Activated naive CD8-positive, alpha-beta T cell treated with anti-CD3 and anti-CD28 coated beads, Interleukin-2, amount 50 U/mL, for 24 hours (primary cell): Measurements from ENCODE around the gene PER1.
A peak's percentile ranks its signal among the peaks of the same experiment; 100 is the strongest.

Experiments
- ATAC-seq: fragments of 150-1000 bp; cut with Tn5 transposase; one replicate; pipeline ENCODE4 v1.10.0; 2021
- DNase-seq: peaks from one replicate; pipeline ENCODE4 v3.0.0; 2021
- H3K27ac Mint-ChIP-seq: one replicate; pipeline ENCODE4 v1.8.0; 2021; ENCODE audit warnings: mild to moderate bottlenecking, mixed read lengths
- H3K27me3 Mint-ChIP-seq: one replicate; pipeline ENCODE4 v1.8.0; 2021; ENCODE audit warnings: mixed read lengths
- H3K36me3 Mint-ChIP-seq: one replicate; pipeline ENCODE4 v1.8.0; 2021; ENCODE audit warnings: low read depth, mixed read lengths
- H3K4me1 Mint-ChIP-seq: one replicate; pipeline ENCODE4 v1.8.0; 2021; ENCODE audit warnings: mixed read lengths
- H3K4me3 Mint-ChIP-seq: one replicate; pipeline ENCODE4 v1.8.0; 2021; ENCODE audit warnings: mild to moderate bottlenecking, moderate library complexity, mixed read lengths
- H3K9me3 Mint-ChIP-seq: one replicate; pipeline ENCODE4 v1.8.0; 2021; ENCODE audit warnings: mixed read lengths

Gene PER1

DNA sequence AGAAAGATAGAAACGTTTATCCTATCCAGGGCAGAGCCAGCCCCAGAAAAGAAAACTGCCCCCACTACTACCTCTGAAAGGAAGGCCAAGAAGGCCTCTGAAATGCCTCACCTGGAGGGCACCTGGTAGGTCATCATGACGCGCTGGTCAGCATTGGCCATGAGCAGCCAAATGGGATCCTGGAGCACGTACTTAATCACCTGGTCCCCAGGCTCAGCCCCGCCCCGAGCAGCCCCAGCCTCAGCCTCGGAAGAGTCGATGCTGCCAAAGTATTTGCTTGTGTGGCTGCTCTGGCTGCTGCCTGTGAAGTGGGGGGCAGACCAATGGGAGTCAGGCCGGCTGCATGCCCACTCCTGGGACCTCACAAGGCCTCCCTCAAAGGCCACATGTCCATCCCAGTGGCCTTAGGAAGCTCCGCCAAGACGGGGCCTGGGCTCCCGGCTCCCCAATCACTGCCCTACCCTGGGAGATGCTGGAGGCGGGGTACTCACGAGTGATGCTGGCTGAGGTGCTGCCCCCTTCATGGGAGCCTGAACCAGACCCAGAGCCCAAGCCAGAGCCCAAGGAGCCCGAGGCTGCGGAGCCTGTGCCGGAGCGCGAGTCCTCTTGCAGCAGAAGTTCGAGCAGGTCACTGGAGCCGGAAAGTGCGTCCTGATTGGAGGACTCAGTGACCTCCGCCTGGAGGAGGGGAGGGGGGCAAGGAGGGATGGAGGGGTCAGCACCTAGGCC is 9.9 kb downstream of the PER1 start:
- ATAC-seq (no peak), DNase-seq (no peak)
- H3K36me3 Mint-ChIP-seq, result peaks cover 30% of the 10 kb centered on the region
- H3K4me3 Mint-ChIP-seq, result no peak overlapping the region
- no peak overlapping the region for H3K27ac Mint-ChIP-seq
- peaks cover 2% of the 10 kb centered on the region for H3K27me3 Mint-ChIP-seq
- H3K9me3 Mint-ChIP-seq, result no peaks in the 10 kb centered on the region
- no peaks in the 10 kb centered on the region for H3K4me1 Mint-ChIP-seq

DNA sequence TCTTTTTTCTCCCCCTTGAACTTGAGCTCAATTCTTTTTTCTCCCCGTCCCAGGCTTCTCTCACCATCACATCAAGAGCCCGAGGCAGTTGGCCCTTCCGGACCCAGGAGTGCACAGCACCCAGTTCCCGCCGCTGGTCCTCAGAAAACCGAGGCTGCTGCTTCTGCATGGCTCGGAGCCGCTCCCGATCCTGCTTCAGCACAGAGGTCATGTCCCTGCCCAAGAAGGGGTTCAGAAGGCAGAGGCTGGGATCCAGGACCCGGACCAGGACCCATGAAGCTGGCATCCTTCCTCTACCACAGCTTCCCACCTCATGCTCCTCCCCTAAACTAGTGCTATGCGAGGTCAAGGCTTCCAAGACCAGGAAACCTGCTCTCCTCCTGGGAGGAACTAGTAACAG is 10.5 kb downstream of the PER1 start:
- Mint-ChIP-seq H3K36me3 (peaks cover 30% of the 10 kb centered on the region), H3K4me1 (peaks cover 1% of the 10 kb centered on the region), H3K4me3 (no peak overlapping the region), H3K27ac (no peak overlapping the region), H3K27me3 (peaks cover 3% of the 10 kb centered on the region), H3K9me3 (no peaks in the 10 kb centered on the region)
- no peak for ATAC-seq
- DNase-seq, result no peak

DNA sequence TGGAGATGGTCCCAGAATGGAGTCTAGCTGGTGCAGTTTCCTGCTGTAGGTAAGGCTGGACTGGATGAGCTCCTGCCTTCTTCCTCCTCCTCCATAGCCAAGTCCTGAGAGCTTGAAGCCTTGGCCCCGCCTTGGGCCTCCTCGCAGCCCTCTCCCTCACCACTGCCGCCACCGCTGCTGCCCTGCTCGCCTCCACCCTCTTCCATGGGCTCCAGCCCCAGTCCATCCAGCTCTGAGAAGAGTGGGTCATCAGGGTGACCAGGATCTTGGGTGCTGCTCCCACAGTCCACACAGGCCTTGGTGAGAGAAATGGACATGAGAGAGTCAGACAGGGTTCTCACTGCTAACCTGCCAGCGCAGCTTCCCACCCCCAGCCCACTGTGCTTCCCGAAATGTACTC is 11.2 kb downstream of the PER1 start:
- Mint-ChIP-seq H3K4me3 (no peak overlapping the region), H3K36me3 (peaks cover 23% of the 10 kb centered on the region), H3K27ac (no peak overlapping the region), H3K27me3 (peaks cover 5% of the 10 kb centered on the region), H3K4me1 (peaks cover 2% of the 10 kb centered on the region), H3K9me3 (no peaks in the 10 kb centered on the region)
- DNase-seq (no peak), ATAC-seq (no peak)

DNA sequence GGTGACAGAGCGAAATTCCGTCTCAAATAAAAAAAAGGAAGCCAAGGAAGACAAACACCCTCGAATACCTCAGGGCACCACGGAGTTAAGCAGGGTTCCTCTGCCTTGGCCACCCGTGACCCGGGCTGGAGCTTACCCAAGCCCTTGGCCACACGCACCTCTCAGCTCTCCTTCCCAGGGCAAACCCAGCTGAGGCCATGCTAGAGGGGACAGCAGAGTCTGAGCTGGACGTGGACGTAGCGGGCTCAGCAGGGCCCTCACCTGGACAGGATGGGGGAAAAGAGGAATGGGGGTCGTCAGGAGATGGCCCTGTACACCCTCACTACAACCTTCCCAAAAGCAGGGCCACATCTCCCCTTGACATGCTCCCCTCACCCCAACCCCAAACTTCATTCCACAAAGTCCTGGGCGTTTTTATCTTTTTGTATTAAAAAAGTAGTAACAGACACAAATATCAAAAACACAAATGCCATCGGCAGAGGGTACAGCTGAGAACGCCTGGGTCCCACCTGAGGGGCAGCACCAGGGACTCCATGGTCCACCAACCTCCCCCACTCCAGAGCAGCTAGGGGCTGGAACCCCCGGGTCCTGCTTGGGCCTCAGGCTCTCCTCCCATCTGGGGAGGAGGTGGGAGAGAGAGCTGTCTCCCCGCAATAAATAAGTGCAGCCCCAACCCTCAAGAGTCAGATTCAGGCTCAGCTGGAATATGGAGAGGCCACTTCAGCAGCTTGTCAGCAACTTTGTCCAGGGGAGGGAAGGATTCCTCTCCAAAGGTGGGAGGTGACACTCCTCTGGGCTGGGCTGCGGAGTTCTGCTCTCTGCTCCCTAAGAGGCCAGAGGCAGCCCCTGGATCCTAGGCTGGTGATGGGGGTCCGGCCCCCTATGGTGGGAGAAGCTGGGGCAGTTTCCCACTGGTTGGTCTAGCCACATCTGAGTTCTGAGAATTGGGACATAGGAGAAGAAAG is 11.9 kb downstream of the PER1 start:
- Mint-ChIP-seq H3K27ac (no peak overlapping the region), H3K4me1 (peaks cover 2% of the 10 kb centered on the region), H3K36me3 (peaks cover 21% of the 10 kb centered on the region), H3K4me3 (no peak overlapping the region), H3K9me3 (no peaks in the 10 kb centered on the region), H3K27me3 (peaks cover 5% of the 10 kb centered on the region)
- DNase-seq, result no peak
- no peak for ATAC-seq

DNA sequence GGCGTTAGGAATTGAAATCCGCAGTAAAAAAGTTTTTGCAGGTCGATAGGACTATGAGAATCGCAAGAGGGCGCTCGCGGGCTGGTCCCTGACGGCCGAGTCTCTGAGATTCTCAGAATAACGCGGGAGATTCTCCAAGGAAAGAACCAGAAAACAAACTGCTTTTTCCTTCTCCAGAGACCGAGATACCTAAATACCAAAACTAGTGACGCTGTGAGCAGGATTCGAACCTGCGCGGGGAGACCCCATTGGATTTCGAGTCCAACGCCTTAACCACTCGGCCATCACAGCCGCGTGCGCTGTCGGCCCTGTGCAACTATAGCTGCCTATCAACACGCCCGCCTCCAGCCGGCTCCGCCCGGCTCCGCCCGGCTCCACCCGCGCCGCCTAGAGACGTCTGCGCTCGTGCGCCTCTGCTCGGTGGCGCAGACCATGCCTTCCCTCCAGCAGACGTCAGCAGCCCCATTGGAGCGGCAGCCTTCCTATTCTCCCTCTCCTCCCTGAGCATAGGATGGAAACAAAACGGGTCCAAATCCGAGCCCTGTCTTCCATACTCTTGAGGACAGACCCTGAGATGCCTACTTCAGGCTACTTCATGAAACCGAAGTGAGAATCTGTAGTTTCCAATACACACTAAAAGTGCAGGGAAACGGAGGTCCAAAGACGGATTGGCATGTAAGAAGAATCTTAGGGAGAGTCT is 13.4 kb downstream of the PER1 start:
- peaks cover 4% of the 10 kb centered on the region for H3K4me1 Mint-ChIP-seq
- peaks cover 6% of the 10 kb centered on the region for H3K27me3 Mint-ChIP-seq
- H3K9me3 Mint-ChIP-seq, result no peaks in the 10 kb centered on the region
- ATAC-seq (peak; percentile 95), DNase-seq (peak; percentile 98)
- H3K36me3 Mint-ChIP-seq, result peaks cover 16% of the 10 kb centered on the region
- H3K4me3 Mint-ChIP-seq, result no peak overlapping the region
- no peak overlapping the region for H3K27ac Mint-ChIP-seq

DNA sequence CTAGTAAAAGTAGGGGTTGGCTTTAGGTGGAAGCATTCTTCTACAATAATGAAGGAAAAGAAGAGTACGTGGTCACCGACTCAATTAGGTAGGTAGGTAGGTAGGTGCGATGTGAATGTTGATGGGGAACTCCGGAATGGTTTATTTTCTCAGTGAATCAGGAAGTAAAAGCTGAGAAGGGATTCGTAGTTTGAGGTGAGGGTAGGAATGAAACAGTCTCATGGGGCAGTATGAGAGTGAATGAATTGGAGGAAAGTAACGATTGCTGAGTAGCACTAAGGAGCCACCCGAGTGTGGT is 13.9 kb downstream of the PER1 start:
- H3K4me3 Mint-ChIP-seq, result no peak overlapping the region
- H3K27ac Mint-ChIP-seq, result no peak overlapping the region

DNA sequence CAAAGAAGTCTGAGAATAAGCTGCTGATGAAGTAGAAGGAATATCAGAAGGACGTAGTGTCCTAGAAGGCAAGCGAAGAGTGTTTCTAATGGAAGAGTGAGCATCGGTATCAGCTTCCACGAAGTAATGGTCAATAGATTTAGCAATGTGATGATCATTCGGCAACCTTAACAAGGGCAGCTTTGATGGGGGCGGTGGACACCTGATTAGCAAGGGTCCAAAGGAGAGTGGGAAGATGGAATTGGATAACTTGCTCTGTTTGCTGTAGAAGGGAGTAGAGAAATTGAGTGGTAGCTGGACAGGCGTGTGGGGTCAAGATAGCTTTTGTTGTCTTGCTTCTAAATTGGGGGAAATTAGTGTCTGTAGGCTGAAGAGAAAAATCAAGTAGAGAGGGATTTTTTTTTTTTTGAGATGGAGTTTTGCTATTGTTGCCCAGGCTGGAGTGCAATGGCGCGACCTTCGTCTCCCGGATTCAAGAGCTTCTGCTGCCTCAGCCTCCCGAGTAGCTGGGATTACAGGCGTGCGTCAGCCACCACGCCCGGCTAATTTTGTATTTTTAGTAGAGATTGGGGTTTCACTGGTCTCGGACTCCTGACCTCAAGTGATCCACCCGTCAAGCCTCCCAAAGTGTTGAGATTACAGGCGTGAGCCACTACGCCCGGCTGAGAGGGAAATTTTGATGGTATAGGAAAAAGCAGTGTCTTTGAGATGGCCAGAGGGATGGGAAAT is 14.4 kb downstream of the PER1 start:
- DNase-seq, result no peak
- peaks cover 6% of the 10 kb centered on the region for H3K27me3 Mint-ChIP-seq

More for the DNA sequence above, 13.9 kb downstream of the PER1 start:
- H3K27me3 Mint-ChIP-seq, result peaks cover 6% of the 10 kb centered on the region
- no peak for ATAC-seq
- no peak for DNase-seq
- peaks cover 4% of the 10 kb centered on the region for H3K4me1 Mint-ChIP-seq
- H3K9me3 Mint-ChIP-seq, result no peaks in the 10 kb centered on the region
- peaks cover 15% of the 10 kb centered on the region for H3K36me3 Mint-ChIP-seq

DNA sequence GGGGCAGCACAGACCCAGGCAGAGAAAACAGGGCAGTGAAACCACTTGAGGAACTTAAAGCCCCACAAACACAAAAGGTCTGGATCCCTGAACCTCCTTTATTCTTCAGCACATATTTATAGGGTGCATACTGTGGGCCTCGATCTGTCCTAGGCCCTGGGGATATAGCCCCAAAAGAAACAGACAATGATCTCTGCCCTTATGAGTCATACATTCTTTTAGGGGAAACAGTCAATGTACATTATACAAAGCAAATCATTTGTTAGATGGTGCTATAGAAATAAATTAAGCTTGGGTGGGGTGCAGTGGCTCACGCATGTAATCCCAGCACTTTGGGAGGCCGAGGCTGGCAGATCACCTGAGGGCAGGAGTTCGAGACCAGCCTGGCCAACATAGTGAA is 18.3 kb downstream of the PER1 start:
- ATAC-seq (no peak), DNase-seq (no peak)
- no peaks in the 10 kb centered on the region for H3K9me3 Mint-ChIP-seq
- no peak overlapping the region for H3K27ac Mint-ChIP-seq
- peaks cover 8% of the 10 kb centered on the region for H3K4me1 Mint-ChIP-seq
- H3K36me3 Mint-ChIP-seq, result no peaks in the 10 kb centered on the region
- peaks cover 7% of the 10 kb centered on the region for H3K27me3 Mint-ChIP-seq
- H3K4me3 Mint-ChIP-seq, result no peak overlapping the region

More for the DNA sequence above, 14.4 kb downstream of the PER1 start:
- peaks cover 4% of the 10 kb centered on the region for H3K4me1 Mint-ChIP-seq
- no peak overlapping the region for H3K4me3 Mint-ChIP-seq
- peaks cover 15% of the 10 kb centered on the region for H3K36me3 Mint-ChIP-seq
- no peak for ATAC-seq
- no peak overlapping the region for H3K27ac Mint-ChIP-seq
- H3K9me3 Mint-ChIP-seq, result no peaks in the 10 kb centered on the region

DNA sequence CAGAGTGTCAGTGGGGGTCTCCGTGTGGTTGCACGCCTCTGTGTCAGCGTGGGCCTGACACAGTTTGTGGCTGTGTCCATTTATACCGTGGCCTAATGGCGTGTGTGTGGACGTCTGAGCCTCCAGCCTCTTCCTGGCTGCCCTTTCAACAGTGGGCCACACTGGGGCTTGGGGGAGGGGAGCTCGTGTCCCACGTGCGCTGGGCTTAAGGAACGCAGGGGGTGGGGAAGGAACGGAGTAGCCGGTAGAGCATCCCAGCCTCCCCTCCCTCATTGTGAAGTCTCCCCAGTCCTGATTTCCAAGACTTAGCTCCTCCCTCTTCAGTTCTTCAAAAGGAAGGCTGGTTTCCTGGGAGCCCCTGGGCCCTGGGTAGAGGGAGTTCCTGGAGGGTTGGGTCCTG is 18.8 kb downstream of the PER1 start:
- Mint-ChIP-seq H3K27me3 (peaks cover 7% of the 10 kb centered on the region), H3K4me1 (peaks cover 8% of the 10 kb centered on the region), H3K9me3 (no peaks in the 10 kb centered on the region), H3K27ac (no peak overlapping the region), H3K36me3 (no peaks in the 10 kb centered on the region), H3K4me3 (no peak overlapping the region)
- ATAC-seq (no peak), DNase-seq (no peak)

DNA sequence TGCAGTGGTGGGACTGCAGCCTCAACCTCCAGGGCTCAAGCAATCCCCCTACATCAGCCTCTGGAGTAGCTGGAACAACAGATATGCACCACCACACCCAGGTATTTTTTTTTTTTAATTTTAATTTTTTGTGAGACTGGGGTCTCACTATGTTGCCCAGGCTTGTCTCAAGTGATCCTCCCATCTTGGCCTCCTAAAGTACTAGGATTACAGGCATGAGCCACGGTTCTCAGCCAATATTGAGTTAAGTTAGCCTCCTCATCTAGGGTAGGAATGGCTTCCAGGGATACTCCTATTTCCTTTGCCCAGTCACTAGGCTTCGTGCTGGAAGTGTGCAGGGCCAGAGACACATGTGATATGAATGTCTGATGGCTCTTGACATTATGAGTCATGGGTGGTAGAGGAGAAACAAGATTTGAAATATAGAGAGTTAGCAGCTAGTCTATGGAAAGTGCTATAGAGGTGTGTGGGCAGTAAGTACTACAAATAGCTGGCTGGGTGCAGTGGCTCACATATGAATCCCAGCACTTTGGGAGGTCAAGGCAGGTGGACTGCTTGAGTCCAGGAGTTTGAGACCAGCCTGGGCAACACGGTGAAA is 20.3 kb downstream of the PER1 start:
- Mint-ChIP-seq H3K4me1 (peaks cover 12% of the 10 kb centered on the region), H3K27me3 (peaks cover 11% of the 10 kb centered on the region), H3K36me3 (no peaks in the 10 kb centered on the region), H3K27ac (no peak overlapping the region), H3K9me3 (no peaks in the 10 kb centered on the region), H3K4me3 (no peak overlapping the region)
- DNase-seq (no peak), ATAC-seq (peak; percentile 81)

DNA sequence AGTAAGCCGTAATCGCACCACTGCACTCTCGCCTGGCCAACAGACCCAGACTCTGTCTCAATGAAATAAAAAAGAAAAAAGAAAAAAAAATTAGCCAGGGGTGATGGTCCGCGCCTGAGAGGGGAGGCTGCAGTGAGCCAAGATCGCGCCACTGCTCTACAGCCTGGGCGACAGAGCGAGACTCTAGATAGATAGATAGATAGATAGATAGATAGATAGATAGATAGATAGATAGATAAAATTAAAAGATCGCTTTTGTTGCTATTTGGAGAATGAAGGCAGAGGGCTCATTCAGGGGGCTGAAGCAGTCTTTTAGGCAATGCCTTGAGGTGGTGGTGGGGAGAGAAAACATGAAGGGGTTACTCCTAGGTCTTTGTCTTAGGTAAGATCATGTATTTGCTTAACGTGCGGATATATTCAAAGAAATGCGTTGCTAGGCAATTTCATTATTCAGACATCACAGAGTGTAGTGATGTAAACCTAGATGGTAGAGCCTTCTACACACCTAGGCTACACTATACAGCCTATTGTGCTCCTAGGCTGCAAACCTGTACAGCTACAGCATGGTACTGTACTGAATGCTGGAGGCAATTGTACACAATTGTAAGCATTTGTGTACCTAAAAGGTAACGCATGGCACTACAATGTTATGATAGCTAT is 23.9 kb downstream of the PER1 start:
- DNase-seq, result no peak
- Mint-ChIP-seq H3K27me3 (peaks cover 29% of the 10 kb centered on the region), H3K36me3 (peaks cover 5% of the 10 kb centered on the region)

DNA sequence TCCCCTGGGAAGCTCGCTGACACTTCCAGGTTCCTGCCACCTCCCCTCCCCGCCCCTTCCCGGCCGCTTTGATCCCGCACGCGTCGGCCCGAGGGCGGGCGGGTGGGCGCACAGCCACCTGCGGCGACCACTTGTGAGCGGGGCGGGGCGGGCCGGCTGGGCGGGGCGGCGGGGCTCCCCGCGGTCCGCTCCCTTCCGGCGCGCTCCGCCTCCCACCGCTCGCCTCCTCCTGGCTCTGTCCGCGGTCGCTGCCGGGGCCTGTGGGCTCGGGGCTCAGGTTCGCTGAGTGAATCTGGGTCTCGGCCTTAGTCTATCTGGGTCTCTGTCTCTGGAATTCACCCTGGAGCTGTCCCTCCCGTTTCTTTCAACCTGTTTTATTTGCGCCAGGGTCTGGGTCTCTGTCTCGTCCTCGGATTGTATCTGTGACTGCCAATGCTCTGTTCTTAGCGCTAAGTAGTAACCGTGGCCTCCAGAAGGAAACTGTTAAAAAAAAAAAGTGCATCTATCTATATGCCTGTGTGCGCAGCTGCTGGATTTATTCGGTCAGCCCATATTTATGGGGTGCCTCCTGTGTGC is 25.6 kb downstream of the PER1 start:
- no peaks in the 10 kb centered on the region for H3K9me3 Mint-ChIP-seq
- DNase-seq (peak; percentile 70), ATAC-seq (peak; percentile 42)
- H3K27me3 Mint-ChIP-seq, result peaks cover 37% of the 10 kb centered on the region
- H3K4me3 Mint-ChIP-seq, result peak overlapping the region; percentile 93
- peaks cover 48% of the 10 kb centered on the region for H3K4me1 Mint-ChIP-seq
- peaks cover 5% of the 10 kb centered on the region for H3K36me3 Mint-ChIP-seq
- H3K27ac Mint-ChIP-seq, result peak overlapping the region; percentile 97

More for the DNA sequence above, 23.9 kb downstream of the PER1 start:
- Mint-ChIP-seq H3K27ac (no peak overlapping the region), H3K9me3 (no peaks in the 10 kb centered on the region), H3K4me1 (peaks cover 41% of the 10 kb centered on the region), H3K4me3 (no peak overlapping the region)
- no peak for ATAC-seq

DNA sequence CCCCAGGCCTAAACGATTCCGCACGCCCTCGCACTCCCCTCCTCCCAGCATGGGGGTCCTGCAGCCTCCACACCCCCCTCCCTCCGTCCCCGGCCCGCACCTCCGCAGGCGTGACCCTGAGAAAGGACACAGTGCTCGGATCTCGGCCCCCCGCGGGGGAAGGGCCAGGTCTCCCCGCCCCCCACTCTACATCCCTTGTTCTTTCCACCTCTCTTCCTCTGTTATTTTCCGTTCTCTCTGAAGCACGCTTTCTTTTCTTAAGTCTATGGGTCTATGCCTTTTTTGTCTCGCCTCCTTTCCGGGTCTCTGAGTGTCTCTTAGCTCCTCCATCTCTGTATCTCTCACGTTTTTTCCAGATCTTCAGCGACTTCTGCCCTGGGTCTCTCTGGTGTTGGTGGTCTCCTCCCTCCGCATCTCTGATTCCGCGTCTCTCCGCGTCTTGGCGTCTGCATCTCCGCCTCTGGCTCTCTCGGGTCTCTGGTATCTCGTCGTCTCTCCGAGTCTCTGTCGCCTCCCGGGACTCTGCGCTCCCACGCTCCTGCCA is 26.2 kb downstream of the PER1 start:
- Mint-ChIP-seq H3K4me1 (peaks cover 50% of the 10 kb centered on the region), H3K27ac (peak overlapping the region; percentile 97), H3K27me3 (peaks cover 39% of the 10 kb centered on the region), H3K4me3 (peak overlapping the region; percentile 93), H3K36me3 (peaks cover 5% of the 10 kb centered on the region), H3K9me3 (no peaks in the 10 kb centered on the region)
- peak; percentile 53 for DNase-seq
- ATAC-seq, result no peak
